Measurements from ENCODE around the gene POLR1E.

DNA sequence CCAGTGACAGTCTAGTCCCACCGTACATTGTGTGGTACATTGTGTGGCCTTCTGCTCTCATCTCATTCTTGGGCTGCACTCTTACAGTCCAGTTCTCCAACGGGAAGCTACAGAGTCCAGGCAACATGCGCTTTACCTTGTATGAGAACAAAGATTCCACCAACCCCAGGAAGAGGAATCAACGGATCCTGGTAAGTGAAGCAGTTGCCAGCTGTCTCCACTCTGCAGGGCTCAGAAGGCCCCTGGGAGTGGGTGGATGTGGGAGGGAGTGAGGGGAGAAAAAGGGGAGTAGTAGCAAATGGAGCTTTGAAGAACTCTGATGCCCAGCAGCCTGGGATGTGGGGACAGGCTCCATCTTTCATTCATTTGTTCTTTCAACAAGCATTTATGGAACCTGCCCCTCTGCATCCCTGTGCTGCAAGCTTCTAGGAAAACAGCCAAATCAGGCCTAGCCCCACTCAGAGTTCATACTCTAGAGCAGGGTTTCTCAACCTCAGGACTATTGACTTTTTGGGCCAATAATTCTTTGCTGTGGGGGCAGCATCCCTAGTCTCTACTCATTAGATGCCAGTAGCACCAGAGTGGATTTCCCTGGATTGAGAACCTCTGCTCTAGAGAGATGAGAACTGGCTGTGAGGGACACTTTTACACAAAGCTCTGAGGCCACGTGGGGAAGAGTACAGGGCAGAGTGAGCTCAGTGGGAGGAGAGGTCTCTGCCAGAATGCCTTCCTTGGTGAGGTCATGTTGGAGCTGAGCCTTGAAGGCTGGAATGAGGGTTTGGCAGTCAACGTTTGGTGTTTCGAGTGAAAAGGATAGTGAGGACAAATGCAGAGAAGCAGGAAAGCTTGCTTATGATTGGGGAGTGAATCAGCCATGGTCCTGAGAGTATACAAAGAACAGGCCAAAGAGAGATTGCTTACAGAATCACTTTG lies 1.1 kb downstream of the POLR1E start:
- TF ChIP-seq, protein P1, sequence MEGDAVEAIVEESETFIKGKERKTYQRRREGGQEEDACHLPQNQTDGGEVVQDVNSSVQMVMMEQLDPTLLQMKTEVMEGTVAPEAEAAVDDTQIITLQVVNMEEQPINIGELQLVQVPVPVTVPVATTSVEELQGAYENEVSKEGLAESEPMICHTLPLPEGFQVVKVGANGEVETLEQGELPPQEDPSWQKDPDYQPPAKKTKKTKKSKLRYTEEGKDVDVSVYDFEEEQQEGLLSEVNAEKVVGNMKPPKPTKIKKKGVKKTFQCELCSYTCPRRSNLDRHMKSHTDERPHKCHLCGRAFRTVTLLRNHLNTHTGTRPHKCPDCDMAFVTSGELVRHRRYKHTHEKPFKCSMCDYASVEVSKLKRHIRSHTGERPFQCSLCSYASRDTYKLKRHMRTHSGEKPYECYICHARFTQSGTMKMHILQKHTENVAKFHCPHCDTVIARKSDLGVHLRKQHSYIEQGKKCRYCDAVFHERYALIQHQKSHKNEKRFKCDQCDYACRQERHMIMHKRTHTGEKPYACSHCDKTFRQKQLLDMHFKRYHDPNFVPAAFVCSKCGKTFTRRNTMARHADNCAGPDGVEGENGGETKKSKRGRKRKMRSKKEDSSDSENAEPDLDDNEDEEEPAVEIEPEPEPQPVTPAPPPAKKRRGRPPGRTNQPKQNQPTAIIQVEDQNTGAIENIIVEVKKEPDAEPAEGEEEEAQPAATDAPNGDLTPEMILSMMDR (IDR thresholded peaks at IDR 0.05) = no peak
- TF ChIP-seq POLR2A (IDR thresholded peaks at IDR 0.05) = no peak
- TF ChIP-seq EP300 (IDR thresholded peaks at IDR 0.05; ENCODE audit: low read depth) = no peak
